HG03097 (cell line): ENCODE data around the gene USP35.

Experiments used
- ATAC-seq: cut with Tn5 transposase; IDR thresholded peaks from one replicate; pipeline ENCODE4 v1.9.1; 2021; ENCODE audit not compliant: unreplicated experiment, low FRiP score

Gene USP35

DNA sequence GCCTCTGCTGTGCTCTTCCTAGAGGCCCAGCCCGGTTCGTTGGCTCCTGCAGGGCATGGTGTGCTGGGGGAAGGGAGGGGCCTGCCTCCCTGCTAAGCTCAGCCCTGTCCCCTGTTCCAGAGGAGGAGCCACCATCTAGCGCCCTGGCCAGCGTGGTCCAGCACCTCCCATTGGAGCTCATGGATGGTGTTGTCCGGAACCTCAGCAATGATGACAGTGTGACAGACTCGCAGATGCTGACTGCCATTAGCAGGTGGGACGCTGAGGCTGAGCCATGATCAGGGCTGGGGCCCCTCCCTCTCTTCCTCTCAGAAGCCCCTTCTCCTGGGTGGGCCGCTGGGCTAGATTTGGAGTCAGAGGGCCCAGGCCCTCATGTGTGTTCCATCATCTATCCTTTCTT is 9.1 kb downstream of the USP35 start:
- no peak for ATAC-seq

DNA sequence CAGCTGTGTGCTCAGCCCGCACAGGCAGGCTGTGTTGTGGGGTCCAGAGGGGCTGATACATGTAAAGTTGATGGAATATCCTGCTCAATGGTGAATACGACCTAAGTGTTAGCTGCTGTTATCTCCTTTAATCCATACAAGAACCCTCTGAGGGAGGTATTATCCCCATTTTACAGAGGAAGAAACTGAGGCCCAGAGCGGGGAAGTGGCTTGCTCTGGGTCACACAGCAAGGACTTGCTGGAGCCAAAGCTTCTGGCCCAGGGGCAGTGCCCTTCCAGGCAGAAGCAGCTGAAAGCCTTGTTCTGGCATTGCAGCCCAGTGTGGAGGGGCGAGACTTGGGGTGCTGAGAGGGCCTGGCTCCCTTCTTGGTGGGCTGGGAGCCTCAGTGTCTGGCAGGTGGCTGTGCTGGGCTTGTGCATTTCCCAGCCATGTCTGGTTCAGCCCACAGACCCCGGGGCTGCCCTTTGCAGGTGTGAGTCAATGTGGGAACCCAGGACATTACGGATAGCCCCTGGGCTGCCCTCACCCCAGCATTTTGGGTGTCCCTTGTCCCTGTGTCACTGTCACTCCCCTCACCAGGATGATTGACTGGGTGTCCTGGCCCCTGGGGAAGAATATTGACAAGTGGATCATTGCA is 10.4 kb downstream of the USP35 start:
- no peak for ATAC-seq

DNA sequence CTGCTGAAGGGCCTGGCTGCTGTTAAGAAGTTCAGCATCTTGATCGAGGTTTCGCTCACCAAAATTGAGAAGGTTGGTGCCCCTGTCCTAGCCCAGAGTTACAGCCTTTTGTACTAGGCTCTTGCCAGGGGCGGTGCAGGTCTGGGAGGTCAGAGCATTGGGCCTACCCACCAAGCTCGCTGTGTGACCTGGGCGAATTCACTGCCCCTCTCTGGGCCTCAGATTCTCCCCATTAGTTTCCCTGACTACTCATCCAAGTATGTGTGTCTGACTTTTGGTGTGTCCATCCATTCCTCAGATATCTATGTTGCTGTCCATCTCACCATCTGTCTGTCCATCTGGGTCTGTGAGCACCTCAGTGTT is 10.9 kb downstream of the USP35 start:
- ATAC-seq: no peak

DNA sequence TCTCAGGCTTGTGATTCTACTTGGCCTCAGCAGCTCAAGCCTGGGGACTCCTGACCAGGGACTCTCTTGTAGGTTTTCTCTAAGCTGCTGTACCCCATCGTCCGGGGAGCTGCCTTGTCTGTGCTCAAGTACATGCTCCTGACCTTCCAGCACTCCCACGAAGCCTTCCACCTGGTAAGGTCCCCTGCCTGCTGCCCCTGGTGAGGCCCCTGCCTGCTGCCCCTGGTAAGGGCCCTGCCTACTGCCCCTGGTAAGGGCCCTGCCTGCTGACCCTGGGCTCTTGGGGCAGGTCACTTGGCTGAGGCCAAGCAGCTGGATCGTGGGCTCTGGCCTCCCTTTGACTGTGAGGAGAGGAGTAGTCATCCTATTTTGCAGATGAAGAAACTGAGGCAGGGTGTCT is 11.3 kb downstream of the USP35 start:
- ATAC-seq: no peak

DNA sequence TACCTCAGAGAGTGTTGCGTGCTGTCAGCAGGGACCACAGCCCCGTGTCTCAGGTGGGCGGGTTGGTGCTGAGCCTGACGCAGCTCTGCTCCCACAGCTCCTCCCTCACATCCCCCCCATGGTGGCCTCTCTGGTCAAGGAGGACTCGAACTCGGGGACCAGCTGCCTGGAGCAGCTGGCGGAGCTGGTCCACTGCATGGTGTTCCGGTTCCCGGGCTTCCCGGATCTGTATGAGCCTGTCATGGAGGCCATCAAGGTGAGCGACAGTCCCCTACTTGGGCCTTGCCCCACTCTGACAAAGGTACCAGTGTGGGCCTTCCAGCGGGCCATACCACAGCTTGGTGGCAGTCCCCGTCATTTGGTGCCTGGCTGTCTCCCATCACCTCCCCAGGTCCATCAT is 11.8 kb downstream of the USP35 start:
- no peak for ATAC-seq

DNA sequence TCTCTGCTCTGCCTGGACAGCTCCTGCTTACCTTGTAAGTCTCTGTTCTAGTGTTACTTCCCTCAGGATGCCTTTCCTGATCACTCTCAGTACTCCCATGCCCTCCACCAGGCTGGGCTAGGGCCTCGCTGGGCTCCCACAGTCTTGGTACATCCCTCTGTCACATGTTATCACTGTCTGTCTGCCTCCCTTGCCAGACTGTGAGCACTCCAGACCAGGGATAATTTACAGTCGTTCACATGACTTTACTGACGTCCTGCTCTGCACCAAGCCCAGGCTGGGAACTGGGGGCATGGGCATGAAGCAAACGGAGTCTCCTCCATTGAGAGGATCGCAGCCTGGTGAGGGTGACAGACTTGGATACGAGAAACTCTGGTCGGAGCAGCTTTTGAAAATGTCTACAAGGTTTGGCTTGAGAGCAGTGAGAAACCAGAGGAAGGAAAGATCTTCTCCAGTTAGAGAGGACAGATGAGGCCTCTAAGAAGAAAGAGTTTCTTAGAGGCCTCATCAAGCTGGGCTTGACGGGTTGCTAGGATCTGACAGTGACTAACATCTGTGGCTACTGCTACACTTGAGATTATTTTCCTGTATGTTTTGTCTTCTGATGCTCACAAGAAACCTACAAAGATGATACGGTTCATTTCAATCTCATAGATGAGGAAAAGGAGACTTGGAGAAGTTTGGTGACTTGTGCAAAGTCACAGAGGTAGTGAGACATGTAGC is 12.5 kb downstream of the USP35 start:
- no peak for ATAC-seq

DNA sequence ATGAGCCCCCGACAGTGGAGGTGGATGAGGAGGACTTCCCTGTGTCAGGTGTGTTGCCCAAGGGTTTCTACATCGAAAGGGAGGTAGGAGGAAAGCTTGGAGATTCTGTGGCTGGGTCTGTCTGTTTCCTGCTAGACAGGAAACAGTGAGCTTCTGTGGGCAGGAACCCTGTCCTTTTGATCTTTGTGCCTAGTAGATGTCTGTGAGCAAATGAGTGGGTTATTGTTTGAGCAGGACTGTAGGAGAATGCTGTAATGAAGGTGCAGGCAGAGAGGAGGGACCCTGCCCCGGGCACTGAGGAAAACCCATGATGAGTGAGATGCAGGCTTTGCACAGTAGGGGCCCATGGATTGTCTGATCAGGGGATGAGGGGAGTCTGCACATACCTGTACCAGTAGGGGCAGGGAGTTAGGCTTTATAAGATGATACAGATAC is 14.0 kb downstream of the USP35 start:
- no peak for ATAC-seq

DNA sequence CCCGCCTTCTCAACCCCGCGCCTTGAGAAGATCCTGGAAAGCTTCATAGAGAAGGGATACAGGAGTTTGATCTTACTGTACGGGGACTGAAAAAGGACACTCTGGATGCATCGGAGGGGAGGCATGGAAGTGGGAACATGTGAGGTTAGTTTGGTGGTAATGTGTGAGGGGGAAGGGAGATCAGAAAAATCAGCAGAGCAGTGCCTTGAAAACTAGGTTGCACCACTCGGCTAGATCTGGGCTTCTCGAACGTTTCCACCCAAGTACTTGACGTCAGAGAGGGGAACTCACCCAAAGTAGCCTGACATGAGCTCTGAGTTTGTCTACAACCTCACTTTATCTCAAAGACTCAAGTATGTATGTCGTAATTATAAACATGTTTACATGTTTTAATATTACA is 14.5 kb downstream of the USP35 start:
- ATAC-seq: no peak

DNA sequence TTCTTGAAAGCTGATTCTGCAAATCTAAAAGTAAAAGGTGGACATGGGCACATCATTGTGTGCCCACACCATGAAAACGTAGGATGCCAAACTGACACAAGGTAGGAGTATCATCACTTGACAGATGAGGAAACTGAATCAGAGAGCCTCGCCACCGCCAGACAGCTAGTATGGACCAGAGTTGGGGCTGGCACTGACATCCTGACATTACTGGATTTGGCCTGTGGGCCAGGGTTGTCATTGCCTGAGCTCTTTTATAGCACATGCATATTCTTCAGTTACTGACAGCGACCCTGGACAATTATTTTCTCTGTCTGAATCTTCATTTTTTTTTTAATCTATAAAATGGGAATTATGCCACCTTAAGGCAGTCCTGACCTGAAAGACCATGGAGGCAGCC is 16.5 kb downstream of the USP35 start:
- no peak for ATAC-seq

DNA sequence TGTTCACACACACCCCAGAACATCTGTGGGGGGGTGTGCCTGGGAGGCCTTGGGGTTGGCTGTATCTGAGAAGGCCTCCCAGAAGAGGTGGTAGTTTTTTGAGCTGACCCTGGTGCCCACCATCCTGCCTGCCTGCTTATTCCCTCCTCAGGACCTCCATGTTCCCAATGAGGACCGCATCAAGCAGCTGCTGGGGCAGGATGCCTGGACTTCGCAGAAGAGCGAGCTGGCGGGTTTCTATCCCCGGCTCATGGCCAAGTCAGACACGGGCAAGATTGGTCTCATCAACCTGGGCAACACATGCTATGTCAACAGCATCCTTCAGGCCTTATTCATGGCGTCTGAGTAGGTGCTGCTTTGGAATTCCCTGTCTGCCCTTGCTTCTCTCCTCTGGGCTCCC is 17.0 kb downstream of the USP35 start:
- ATAC-seq: no peak

DNA sequence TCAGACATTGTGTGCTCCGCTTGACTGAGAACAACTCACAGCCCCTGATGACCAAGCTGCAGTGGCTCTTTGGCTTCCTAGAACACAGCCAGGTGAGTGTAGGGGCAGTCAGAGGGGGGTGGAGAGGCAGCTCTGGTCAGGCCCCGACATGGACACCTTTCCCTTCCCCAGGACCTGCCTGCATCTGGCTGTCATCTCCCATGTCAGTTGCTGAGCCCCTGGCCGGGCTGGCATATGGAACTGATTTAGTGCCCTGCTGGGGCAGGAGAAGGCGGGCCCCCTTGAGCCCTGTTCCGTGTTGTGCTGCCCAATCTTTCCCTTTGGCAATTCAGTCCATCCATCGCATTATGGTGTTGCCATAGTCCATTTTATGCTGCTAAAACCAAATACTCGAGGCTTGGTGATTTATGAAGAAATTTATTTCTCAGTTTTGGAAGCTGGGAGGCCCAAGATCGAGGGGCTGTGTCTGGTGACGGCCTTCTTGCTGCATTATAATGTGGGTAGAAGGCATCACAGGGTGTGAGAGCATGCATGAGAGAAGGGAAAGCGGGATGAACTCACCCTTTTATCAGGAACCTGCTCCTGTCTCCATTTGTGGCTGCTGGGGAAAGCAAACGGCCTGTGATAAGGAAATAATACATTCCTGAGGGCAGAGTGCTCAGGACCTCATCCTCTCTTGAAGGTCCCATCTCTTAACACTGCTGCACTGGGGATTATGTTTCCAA is 19.0 kb downstream of the USP35 start:
- ATAC-seq: no peak

DNA sequence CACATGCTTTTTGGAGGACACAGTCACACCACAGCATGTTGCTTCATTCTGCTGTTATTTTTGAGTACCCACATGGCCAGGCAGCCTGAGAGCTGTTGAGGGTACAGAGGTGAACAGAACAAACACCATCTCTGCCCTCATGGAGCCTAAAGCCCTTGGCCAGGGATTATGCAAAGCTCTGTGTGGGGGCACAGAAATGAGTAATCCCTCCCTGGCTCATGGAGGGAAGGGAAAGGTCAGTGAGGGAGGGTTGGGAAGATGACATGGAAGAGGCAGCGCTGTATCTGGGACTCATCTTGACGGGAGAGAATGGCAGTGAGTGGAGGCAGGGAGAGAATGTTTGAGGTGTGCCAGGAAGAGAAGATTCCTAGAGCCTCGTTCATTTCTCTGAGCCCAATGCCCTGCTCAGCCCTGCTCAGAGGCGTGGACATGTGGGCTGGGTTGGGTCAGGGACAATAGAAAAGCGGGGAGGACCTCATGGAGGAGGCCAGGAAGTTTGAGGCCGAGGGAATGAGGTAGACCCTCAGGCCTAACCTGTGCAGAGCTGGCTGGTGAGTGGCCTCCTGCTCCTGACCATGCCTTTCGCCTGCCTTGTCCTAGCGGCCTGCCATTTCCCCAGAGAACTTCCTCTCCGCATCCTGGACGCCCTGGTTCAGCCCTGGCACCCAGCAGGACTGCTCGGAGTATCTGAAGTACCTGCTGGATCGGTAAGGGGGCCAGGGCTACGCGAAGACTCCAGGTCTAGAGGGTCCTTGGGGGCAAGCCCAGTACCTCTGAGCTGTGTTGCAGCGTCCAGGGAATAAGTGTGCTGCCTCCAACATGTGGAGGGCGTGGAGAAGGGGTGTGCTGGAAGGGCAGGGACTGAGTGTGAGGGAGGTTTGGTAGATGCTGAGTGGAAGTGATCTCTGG is 19.8 kb downstream of the USP35 start:
- ATAC-seq: no peak

DNA sequence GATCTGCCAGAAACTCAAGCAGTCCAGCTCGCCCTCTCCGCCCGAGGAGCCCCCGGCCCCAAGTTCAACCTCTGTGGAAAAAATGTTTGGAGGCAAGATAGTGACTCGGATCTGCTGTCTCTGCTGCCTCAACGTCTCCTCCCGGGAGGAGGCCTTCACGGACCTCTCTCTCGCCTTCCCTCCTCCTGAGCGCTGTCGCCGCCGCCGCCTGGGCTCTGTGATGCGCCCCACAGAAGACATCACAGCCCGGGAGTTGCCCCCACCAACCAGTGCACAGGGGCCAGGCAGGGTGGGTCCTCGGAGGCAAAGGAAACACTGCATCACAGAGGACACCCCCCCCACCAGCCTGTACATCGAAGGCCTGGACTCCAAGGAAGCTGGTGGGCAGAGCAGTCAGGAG is 20.8 kb downstream of the USP35 start:
- ATAC-seq: no peak

DNA sequence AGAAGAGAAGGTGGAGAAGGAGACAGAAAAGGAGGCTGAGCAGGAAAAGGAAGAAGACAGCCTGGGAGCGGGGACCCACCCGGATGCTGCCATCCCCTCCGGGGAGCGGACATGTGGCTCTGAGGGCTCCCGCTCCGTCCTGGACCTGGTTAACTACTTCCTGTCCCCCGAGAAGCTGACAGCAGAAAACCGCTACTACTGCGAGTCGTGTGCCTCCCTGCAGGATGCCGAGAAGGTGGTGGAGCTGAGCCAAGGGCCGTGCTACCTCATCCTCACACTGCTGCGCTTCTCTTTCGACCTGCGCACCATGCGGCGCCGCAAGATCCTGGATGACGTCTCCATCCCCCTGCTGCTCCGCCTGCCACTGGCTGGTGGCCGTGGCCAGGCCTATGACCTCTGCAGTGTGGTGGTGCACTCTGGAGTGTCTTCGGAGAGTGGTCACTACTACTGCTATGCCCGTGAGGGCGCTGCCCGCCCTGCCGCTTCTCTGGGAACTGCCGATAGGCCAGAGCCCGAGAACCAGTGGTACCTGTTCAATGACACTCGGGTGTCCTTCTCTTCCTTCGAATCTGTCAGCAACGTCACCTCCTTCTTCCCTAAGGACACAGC is 21.4 kb downstream of the USP35 start:
- ATAC-seq: no peak

DNA sequence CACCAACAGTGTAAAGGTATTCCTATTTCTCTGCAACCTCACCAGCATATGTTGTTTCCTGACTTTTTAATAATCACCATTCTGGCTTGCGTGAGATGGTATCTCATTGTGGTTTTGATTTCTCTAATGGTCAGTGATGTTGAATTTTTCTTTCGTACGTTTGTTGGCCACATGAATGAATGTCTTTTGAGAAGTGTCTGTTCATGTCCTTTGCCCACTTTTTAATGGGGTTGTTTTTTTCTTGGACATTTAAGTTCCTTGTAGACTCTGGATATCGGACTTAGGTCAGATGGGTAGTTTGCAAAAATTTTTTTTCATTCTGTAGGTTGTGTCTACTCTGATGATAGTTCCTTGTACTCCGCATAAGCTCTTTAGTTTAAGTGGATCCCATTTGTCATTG is 22.8 kb downstream of the USP35 start:
- ATAC-seq: no peak

DNA sequence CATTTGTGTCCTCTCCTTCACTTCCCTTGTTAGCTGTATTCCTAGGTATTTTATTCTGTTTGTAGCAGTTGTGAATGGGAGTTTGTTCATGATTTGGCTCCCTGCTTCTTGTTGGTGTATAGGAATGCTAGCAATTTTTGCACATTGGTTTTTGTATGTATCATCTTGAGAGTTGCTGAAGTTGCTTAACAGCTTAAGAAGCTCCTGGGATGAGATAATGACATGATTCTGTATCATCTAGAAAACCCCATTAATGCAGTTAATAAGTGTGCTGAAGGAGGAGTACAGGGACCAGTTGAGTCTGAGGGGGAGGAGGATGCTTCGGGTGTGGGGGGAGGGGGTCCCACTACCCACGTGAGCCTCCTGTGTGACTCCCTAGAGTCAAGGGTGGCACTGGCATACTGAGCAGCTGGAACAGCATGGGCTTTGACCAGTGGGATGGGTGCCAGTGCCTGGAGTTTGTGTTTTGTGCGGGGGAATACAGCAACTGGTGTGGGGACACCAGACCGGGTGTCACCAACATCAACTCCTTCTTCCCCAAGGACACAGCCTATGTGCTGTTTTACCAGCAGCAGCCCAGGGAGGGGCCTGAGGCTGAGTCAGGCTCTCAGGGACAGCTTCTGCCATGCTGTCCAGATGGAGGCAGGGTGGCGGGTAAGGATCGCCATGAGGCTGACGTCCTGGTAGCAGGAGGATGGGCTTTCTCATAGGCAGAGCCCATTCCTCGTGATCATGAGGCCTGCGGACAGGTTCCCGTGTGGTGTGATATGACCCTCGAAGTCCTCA is 24.1 kb downstream of the USP35 start:
- ATAC-seq: no peak

DNA sequence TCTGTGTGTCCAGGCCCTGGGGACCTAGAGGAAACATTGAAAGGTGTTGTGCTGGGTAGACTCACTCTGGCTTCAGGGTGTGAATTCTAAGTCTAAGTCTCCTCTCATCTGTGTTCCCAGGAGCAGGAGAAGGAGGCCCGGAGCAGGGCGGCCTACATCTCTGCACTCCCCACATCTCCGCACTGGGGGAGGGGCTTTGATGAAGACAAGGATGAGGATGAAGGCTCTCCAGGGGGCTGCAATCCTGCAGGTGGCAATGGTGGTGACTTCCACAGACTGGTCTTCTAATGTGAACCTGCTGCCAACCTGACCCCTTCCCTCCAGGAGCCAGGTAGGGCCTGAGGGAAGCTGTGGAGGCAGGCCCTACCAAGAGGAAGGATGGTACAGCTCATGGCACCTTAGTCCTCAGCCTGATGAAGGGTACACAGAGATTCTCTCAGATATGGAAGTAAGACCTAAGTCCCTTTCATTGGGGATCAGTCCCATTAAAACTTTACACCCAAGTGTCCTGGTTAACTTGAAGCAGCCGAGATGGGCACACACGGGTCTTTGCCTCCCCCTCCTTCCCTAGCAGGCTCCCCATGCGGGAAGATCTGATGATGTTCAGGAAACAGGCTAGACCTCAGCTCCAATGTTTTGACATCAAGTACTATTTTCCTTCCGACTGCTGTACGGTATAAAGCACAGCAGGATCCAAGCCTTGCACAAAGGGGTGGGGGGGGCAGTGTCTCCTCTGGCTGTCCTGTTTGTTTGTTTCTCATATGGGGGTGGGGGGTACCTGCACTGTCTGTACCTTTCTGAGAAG is 25.0 kb downstream of the USP35 start:
- ATAC-seq: no peak

DNA sequence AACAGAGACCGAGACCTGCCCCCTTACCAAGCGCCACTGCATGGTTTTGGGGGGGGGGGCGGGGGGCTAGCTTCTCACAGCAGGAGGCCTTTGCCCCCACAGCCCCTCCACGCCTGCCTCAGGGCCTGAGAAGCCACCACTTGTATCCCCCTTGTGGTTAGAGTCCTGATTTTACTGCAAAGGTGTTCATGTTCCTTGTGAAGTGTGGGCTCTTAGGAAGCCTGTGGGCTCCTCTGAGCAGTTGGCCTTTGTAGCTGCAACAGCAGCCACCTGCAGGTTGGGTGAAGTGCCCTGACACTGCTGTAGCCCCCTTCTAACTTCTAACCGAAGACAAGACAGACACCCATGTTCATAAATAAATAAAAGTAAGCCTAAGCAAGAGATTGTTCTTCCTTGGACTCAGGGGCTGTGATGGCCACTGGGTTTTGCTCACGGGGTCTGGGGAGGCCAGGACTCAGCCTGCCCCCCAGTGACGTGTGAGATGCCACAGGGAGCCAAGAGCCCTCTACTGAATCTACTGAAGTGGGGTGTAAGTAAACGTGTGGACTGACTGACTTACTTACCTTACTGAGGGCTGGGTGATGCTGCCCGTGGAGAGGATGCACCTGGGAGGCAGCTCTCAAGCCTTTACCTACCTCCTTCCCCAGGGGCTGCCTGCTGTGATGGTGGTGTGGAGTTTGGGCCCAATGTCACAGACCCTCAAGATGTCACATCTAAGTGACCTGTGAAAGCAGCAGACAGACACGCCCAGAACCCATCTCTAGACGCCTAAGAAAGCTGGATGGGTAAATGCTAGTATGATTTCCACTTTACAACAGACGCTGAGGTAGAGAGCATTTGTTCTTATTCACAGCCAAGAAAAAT is 25.8 kb downstream of the USP35 start:
- no peak for ATAC-seq
